H1 (cell line): ENCODE results near the gene AP5M1. TPM values are rescaled to one million over a fixed set of nuclear protein-coding genes. Genes with fewer than 3 reads are reported as not detected.

Source experiments
- CTCF ChIA-PET: fragments of 300-600 bp; sonication (Branson Sonifier 250); formaldehyde crosslinking; loops from one replicate; lab custom pipeline; 2021; ENCODE audit not compliant: partially characterized antibody; lab: Charles Lee
- POLR2A ChIA-PET: fragments of 300-600 bp; sonication (Branson Sonifier 250); formaldehyde crosslinking; loops from one replicate; lab custom pipeline; 2021; ENCODE audit warnings: inconsistent platforms; ENCODE audit not compliant: partially characterized antibody; lab: Charles Lee
- DNase-seq, 2 experiments: peaks; one replicate each; pipeline versions ENCODE4 v3.0.0 to v3.0.0-alpha.2; 2010 to 2022; ENCODE audit warnings: low spot score in 2 of 2, low read depth in 1 of 2, mixed read lengths in 1 of 2
- FAIRE-seq: peaks from 2 replicates; lab custom pipeline; 2011; peaks lifted over from hg19 to GRCh38; lab: Jason Lieb, UNC
- H2AFZ ChIP-seq: 2 replicates; pipeline ENCODE4 v1.8.1; 2012; ENCODE audit warnings: low read length, inconsistent platforms
- H2AK5ac ChIP-seq: 2 replicates; pipeline ENCODE4 v1.6.1; 2013; ENCODE audit warnings: low read depth, low read length
- H2BK120ac ChIP-seq: replicated peaks from 2 replicates; pipeline ENCODE3; 2013; ENCODE audit warnings: low read depth, low read length, inconsistent platforms
- H2BK12ac ChIP-seq: 2 replicates; pipeline ENCODE4 v1.6.1; 2013; ENCODE audit warnings: low read depth, low read length
- H2BK15ac ChIP-seq: 2 replicates; pipeline ENCODE4 v1.6.1; 2013; ENCODE audit warnings: low read length
- H2BK20ac ChIP-seq: 2 replicates; pipeline ENCODE4 v1.6.1; 2013; ENCODE audit warnings: low read length
- H2BK5ac ChIP-seq: 2 replicates; pipeline ENCODE4 v1.6.1; 2013; ENCODE audit warnings: low read depth, low read length
- H3K14ac ChIP-seq: 2 replicates; pipeline ENCODE4 v1.6.1; 2013; ENCODE audit warnings: inconsistent platforms; ENCODE audit not compliant: insufficient read length
- H3K18ac ChIP-seq: 2 replicates; pipeline ENCODE4 v1.6.1; 2013; ENCODE audit warnings: low read length; ENCODE audit errors: extremely low read depth
- H3K23ac ChIP-seq: 2 replicates; pipeline ENCODE4 v1.6.1; 2013; ENCODE audit warnings: inconsistent platforms; ENCODE audit not compliant: insufficient read length
- H3K23me2 ChIP-seq: 2 replicates; pipeline ENCODE4 v1.6.1; 2013; ENCODE audit warnings: low read depth, low read length
- H3K27ac ChIP-seq: 2 replicates; pipeline ENCODE4 v1.6.1; 2011; ENCODE audit warnings: low read depth, low read length, inconsistent platforms
- H3K27me3 ChIP-seq, 4 experiments: replicated peaks in 1 of 4; 1 replicate in 1 of 4; 2 replicates in 3 of 4; pipeline versions ENCODE4 v1.6.1 to v1.8.1; 2011 to 2013; ENCODE audit warnings: low read length in 3 of 4, mild to moderate bottlenecking in 3 of 4, inconsistent platforms in 2 of 4, mixed read lengths in 2 of 4, moderate library complexity in 1 of 4; ENCODE audit not compliant: control insufficient read depth in 3 of 4, insufficient read depth in 3 of 4; ENCODE audit errors: extremely low read depth in 1 of 4
- H3K36me3 ChIP-seq, 4 experiments: 2 replicates each; pipeline versions ENCODE4 v1.6.1 to v1.8.1; 2011 to 2013; ENCODE audit warnings: mild to moderate bottlenecking in 4 of 4, low read length in 3 of 4, moderate library complexity in 2 of 4, control low read depth in 1 of 4, inconsistent platforms in 1 of 4; ENCODE audit not compliant: insufficient read depth in 4 of 4, control insufficient read depth in 2 of 4
- H3K4ac ChIP-seq: replicated peaks from 2 replicates; pipeline ENCODE3; 2013; ENCODE audit warnings: low read length, low read depth, mixed read lengths, inconsistent platforms; ENCODE audit not compliant: insufficient read length
- H3K4me1 ChIP-seq, 4 experiments: replicated peaks in 1 of 4; 1 replicate in 1 of 4; 2 replicates in 3 of 4; pipeline versions ENCODE4 v1.6.1 to v1.8.1; 2011 to 2013; ENCODE audit warnings: low read length in 3 of 4, inconsistent platforms in 2 of 4, mixed read lengths in 1 of 4; ENCODE audit not compliant: insufficient read depth in 4 of 4, control insufficient read depth in 3 of 4
- H3K4me2 ChIP-seq, 2 experiments: 2 replicates each; pipeline versions ENCODE4 v1.6.1 to v1.8.1; 2011 to 2013; ENCODE audit warnings: low read depth in 2 of 2, low read length in 2 of 2, control low read depth in 1 of 2, inconsistent platforms in 1 of 2, mild to moderate bottlenecking in 1 of 2; ENCODE audit not compliant: insufficient read depth in 1 of 2
- H3K4me3 ChIP-seq, 4 experiments: fragments of 200-600, 300-600 bp in 1 of 4; sonication (generic), shearing (Covaris generic), sonication (Bioruptor Twin) in 1 of 4; 2 replicates each; pipeline versions ENCODE4 v1.5.1 to v1.8.1; 2011 to 2016; ENCODE audit warnings: low read length in 4 of 4, low read depth in 3 of 4, control low read depth in 2 of 4, inconsistent platforms in 2 of 4, mild to moderate bottlenecking in 2 of 4, mixed read lengths in 1 of 4, moderate library complexity in 1 of 4; ENCODE audit not compliant: insufficient read depth in 2 of 4; ENCODE audit errors: extremely low read depth in 1 of 4
- H3K56ac ChIP-seq: replicated peaks from 2 replicates; pipeline ENCODE3; 2013; ENCODE audit warnings: low read depth, mild to moderate bottlenecking, mixed read lengths, low read length, inconsistent platforms; ENCODE audit not compliant: insufficient read length
- H3K79me1 ChIP-seq: 2 replicates; pipeline ENCODE4 v1.6.1; 2013; ENCODE audit warnings: low read depth, low read length, control low read depth
- H3K79me2 ChIP-seq, 2 experiments: 2 replicates each; pipeline versions ENCODE4 v1.6.1 to v1.8.1; 2012 to 2013; ENCODE audit warnings: low read length in 2 of 2, mild to moderate bottlenecking in 2 of 2, inconsistent platforms in 1 of 2; ENCODE audit not compliant: insufficient read depth in 2 of 2, control insufficient read depth in 1 of 2
- H3K9ac ChIP-seq, 4 experiments: replicated peaks in 1 of 4; 1 replicate in 1 of 4; 2 replicates in 3 of 4; pipeline versions ENCODE4 v1.6.1 to v1.8.1; 2011 to 2013; ENCODE audit warnings: low read depth in 3 of 4, low read length in 3 of 4, control low read depth in 2 of 4, mild to moderate bottlenecking in 2 of 4, moderate library complexity in 2 of 4, inconsistent platforms in 1 of 4; ENCODE audit errors: extremely low read depth in 1 of 4
- H3K9me3 ChIP-seq, 2 experiments: 2 replicates each; pipeline versions ENCODE4 v1.6.1 to v1.8.1; 2012 to 2013; ENCODE audit warnings: mild to moderate bottlenecking in 2 of 2, moderate library complexity in 2 of 2, control low read depth in 1 of 2, inconsistent platforms in 1 of 2, low read depth in 1 of 2, low read length in 1 of 2, mixed read lengths in 1 of 2; ENCODE audit not compliant: insufficient read depth in 2 of 2
- H4K20me1 ChIP-seq, 2 experiments: replicated peaks in 1 of 2; 2 replicates each; pipeline versions ENCODE3 to v1.8.1; 2011 to 2013; ENCODE audit warnings: inconsistent platforms in 2 of 2, low read length in 2 of 2, mild to moderate bottlenecking in 1 of 2; ENCODE audit not compliant: insufficient read depth in 2 of 2, control insufficient read depth in 1 of 2
- H4K5ac ChIP-seq: 2 replicates; pipeline ENCODE4 v1.6.1; 2013; ENCODE audit warnings: low read length, low read depth, mixed read lengths, inconsistent platforms; ENCODE audit not compliant: insufficient read length
- H4K8ac ChIP-seq: 2 replicates; pipeline ENCODE4 v1.8.0; 2013; ENCODE audit warnings: mild to moderate bottlenecking, moderate library complexity, low read length, inconsistent platforms; ENCODE audit not compliant: insufficient read depth; ENCODE audit errors: extremely low read depth
- H4K91ac ChIP-seq: replicated peaks from 2 replicates; pipeline ENCODE3; 2013; ENCODE audit warnings: low read length, mixed read lengths, inconsistent platforms; ENCODE audit not compliant: insufficient read length
- ASH2L ChIP-seq: fragments of 200-600, 300-600 bp; sonication (generic); IDR thresholded peaks from one replicate; pipeline ENCODE4 v1.7.1; 2017; ENCODE audit warnings: low read length
- CEBPB ChIP-seq: IDR thresholded peaks from 2 replicates; pipeline ENCODE4 v1.6.1; 2012; ENCODE audit warnings: low read depth, low read length
- CHD1 ChIP-seq: IDR thresholded peaks from 2 replicates; pipeline ENCODE4 v1.6.1; 2012; ENCODE audit warnings: low read depth, low read length, improper control_type of control experiment
- KDM5A ChIP-seq: fragments of 200-600 bp; IDR thresholded peaks from 2 replicates; pipeline ENCODE4 v1.7.1; 2012; ENCODE audit warnings: mild to moderate bottlenecking, low read length, inconsistent platforms, mixed read lengths
- NANOG ChIP-seq: IDR thresholded peaks from 2 replicates; pipeline ENCODE4 v1.6.1; 2011; ENCODE audit warnings: low read length, low read depth, mild to moderate bottlenecking, inconsistent platforms; ENCODE audit not compliant: insufficient read depth, poor library complexity, severe bottlenecking
- POLR2A ChIP-seq, 2 experiments: IDR thresholded peaks; 1 replicate in 1 of 2; 2 replicates in 1 of 2; pipeline ENCODE4 v1.6.1; 2011; ENCODE audit warnings: low read depth in 2 of 2, low read length in 2 of 2, mild to moderate bottlenecking in 2 of 2; ENCODE audit errors: control extremely low read depth in 1 of 2
- RNF2 ChIP-seq: fragments of 200-900, 300-1000 bp; sonication (generic); IDR thresholded peaks from 2 replicates; pipeline ENCODE4 v1.7.1; 2016; ENCODE audit warnings: borderline replicate concordance, low read depth, mild to moderate bottlenecking, antibody characterized with exemption, low read length; ENCODE audit not compliant: poor library complexity, severe bottlenecking; ENCODE audit errors: missing control alignments
- SIRT6 ChIP-seq: IDR thresholded peaks from one replicate; pipeline ENCODE4 v1.7.1; 2012; ENCODE audit warnings: low read length, inconsistent platforms
- SP2 ChIP-seq: IDR thresholded peaks from 2 replicates; pipeline ENCODE4 v1.6.1; 2012; ENCODE audit warnings: mild to moderate bottlenecking, low read length, inconsistent platforms
- YY1 ChIP-seq: IDR thresholded peaks from 2 replicates; pipeline ENCODE4 v1.6.1; 2011; ENCODE audit warnings: low read depth, mild to moderate bottlenecking, low read length
- WGBS, 2 experiments: shearing (Covaris generic) in 1 of 2; methylation state at CpG; one replicate each; pipeline versions ENCODE4 v1.1.6 to v1.1.7; 2013 to 2015; ENCODE audit warnings: low lambda C conversion rate in 2 of 2, mixed read lengths in 2 of 2, inconsistent platforms in 1 of 2, low coverage in 1 of 2, missing lambda C conversion rate in 1 of 2; ENCODE audit not compliant: insufficient replicate concordance in 2 of 2, insufficient coverage in 1 of 2, insufficient read length in 1 of 2; ENCODE audit errors: extremely low coverage in 1 of 2, missing lambda C conversion rate in 1 of 2; 5-methylcytosine and 5-hydroxymethylcytosine counted together
- polyA plus RNA-seq, 7 experiments: library from polyadenylated mRNA; depleted of rRNA in 3 of 7; stranded (reverse) in 5 of 7; unstranded in 2 of 7; fragments of >200 nt in 5 of 7; fragments of 200-250 nt in 2 of 7; gene quantifications; 1 replicate in 5 of 7; 2 replicates in 1 of 7; 4 replicates in 1 of 7; pipeline versions ENCODE4 v1.2.1 to v1.2.3, GENCODE V29; 2011 to 2013; ENCODE audit warnings: missing spikeins in 2 of 7, mixed read lengths in 2 of 7
- total RNA-seq: library from RNA; stranded (reverse); fragmentation: NEBNext Ultra II Directional; extraction: Animal tissue kit (Norgen Biotek cat#: 25700); gene quantifications from 2 replicates; pipeline ENCODE4 v1.2.1, GENCODE V29; 2021
- TF ChIP-seq, protein P1 (sequence below): IDR thresholded peaks from 2 replicates; pipeline ENCODE4 v1.6.1; 2012; ENCODE audit warnings: low read length, inconsistent platforms
- TF ChIP-seq, protein P2 (sequence below): IDR thresholded peaks from 2 replicates; pipeline ENCODE4 v1.6.1; 2011; ENCODE audit warnings: low read length, improper control_type of control experiment

Gene AP5M1
- total and polyA plus RNA-seq, 2 of the 8 experiments (the other 6 are each of a cell fraction or from before 2014, with no cell fraction given) = 20.9 to 51.9 TPM

DNA sequence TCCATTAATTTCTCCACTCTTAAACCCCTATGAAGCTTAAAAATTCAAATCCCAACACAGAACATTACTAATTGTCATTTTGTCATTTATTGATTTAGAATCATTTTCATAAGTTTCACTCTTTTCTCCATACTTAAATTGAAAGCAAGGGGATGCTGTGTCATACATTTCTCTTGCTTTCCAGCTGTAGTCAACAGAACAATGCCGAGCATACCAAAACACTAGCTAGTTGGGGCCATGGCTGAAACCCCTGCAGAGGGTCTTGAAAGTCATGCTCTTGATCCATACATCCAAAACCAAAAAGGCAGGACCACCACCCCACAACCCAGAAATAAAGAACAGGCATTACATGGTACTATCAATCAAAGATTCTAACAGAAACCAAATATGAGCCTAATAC, 9.1 kb upstream of the AP5M1 start:
- FAIRE-seq (no peak), DNase-seq (no peak)
- WGBS, 2 experiments = 83% methylated on average over 1 of the region's 1 CpG; no CpG with 5 or more reads in 1 of the 2 experiments
- Histone ChIP-seq H3K79me2 (peaks cover 13 to 98% of the 10 kb centered on the region in 2 experiments), H2BK20ac (no peak overlapping the region), H2BK12ac (no peak overlapping the region), H3K9ac (no peak overlapping the region), H3K14ac (no peak overlapping the region), H4K8ac (no peak overlapping the region), H3K27me3 (no peaks in the 10 kb centered on the region), H4K20me1 (peaks cover 8% of the 10 kb centered on the region in 2 experiments), H3K23me2 (no peaks in the 10 kb centered on the region), H2BK15ac (no peak overlapping the region), H3K4me2 (no peak overlapping the region), H4K5ac (no peak overlapping the region), H3K9me3 (no peaks in the 10 kb centered on the region), H3K4me3 (no peak overlapping the region), H3K4me1 (peaks cover 0 to 4% (median 1%) of the 10 kb centered on the region in 4 experiments; a peak in 2 of 7 replicates), H3K4ac (no peak overlapping the region), H3K23ac (no peak overlapping the region), H2BK120ac (no peak overlapping the region), H2AFZ (no peak overlapping the region), H3K79me1 (peaks cover 6% of the 10 kb centered on the region), H3K27ac (no peak overlapping the region), H3K18ac (no peak overlapping the region), H3K36me3 (peaks cover 0 to 3% (median 1%) of the 10 kb centered on the region in 4 experiments; a peak in 1 of 8 replicates), H4K91ac (no peak overlapping the region), H2BK5ac (no peak overlapping the region), H3K56ac (no peak overlapping the region), H2AK5ac (no peak overlapping the region)
- ChIA-PET POLR2A (interaction anchor here (1.3 kb wide), 2 partner anchors 9 to 16 kb away, joined by 4 to 7 read pairs; partner anchors contain the start of genes AP5M1 and EXOC5), CTCF (no interaction called here)
- TF ChIP-seq, protein P1, sequence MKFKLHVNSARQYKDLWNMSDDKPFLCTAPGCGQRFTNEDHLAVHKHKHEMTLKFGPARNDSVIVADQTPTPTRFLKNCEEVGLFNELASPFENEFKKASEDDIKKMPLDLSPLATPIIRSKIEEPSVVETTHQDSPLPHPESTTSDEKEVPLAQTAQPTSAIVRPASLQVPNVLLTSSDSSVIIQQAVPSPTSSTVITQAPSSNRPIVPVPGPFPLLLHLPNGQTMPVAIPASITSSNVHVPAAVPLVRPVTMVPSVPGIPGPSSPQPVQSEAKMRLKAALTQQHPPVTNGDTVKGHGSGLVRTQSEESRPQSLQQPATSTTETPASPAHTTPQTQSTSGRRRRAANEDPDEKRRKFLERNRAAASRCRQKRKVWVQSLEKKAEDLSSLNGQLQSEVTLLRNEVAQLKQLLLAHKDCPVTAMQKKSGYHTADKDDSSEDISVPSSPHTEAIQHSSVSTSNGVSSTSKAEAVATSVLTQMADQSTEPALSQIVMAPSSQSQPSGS = no peak
- TF ChIP-seq CEBPB (no peak), SP2 (no peak), YY1 (no peak), CHD1 (no peak), RNF2 (no peak), KDM5A (no peak), NANOG (no peak), SIRT6 (no peak), POLR2A (IDR thresholded peaks at IDR 0.05; ENCODE audit: control extremely low read depth in 1 of 2, low read depth in 2 of 2, low read length in 2 of 2) (no peak), ASH2L (no peak)
- TF ChIP-seq, protein P2, sequence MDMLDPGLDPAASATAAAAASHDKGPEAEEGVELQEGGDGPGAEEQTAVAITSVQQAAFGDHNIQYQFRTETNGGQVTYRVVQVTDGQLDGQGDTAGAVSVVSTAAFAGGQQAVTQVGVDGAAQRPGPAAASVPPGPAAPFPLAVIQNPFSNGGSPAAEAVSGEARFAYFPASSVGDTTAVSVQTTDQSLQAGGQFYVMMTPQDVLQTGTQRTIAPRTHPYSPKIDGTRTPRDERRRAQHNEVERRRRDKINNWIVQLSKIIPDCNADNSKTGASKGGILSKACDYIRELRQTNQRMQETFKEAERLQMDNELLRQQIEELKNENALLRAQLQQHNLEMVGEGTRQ = no peak
